ENCODE data around the gene BATF3.
A peak's percentile ranks its signal among the peaks of the same experiment; 100 is the strongest.
"Not testable (repeated sequence)": the region's sequence is repeated elsewhere in the genome, so short reads cannot be mapped to it uniquely, and the experiment has no call there.

The BATF3 gene

GRCh38 chr1:212699625-212700222 is at the start of gene BATF3:
Gene BATF3 (minus strand): TSS chr1:212699840. CDS start chr1:212699762, 78 bp downstream.
- DNase-seq, result no peak

- DNase-seq, result no peak
These were observed 46.9 kb upstream of the BATF3 start for GRCh38 chr1:212746546-212746945.

- no peak for DNase-seq
These were observed 45.7 kb upstream of the BATF3 start for GRCh38 chr1:212745303-212745702.

- DNase-seq, result no peak
These were observed 44.3 kb upstream of the BATF3 start for GRCh38 chr1:212743901-212744475.

- DNase-seq, result no peak
These were observed 38.7 kb upstream of the BATF3 start for GRCh38 chr1:212738330-212738729.

- DNase-seq, result no peak
These were observed 37.9 kb upstream of the BATF3 start for GRCh38 chr1:212737559-212737958.

GRCh38 chr1:212733109-212733508 is 33.5 kb upstream of the BATF3 start:
- DNase-seq, result no peak

- DNase-seq, result no peak
These were observed 32.0 kb upstream of the BATF3 start for GRCh38 chr1:212731630-212732029.

GRCh38 chr1:212728606-212729005 is 29.0 kb upstream of the BATF3 start:
- DNase-seq, result no peak

GRCh38 chr1:212727386-212728181 is 27.9 kb upstream of the BATF3 start:
- DNase-seq, result peak; percentile 26

GRCh38 chr1:212724679-212725078 is 25.0 kb upstream of the BATF3 start:
- DNase-seq, result not testable (repeated sequence)

GRCh38 chr1:212722270-212722957 is 22.8 kb upstream of the BATF3 start:
- no peak for DNase-seq

- peak; percentile 49 for DNase-seq
These were observed 22.0 kb upstream of the BATF3 start for GRCh38 chr1:212721388-212722247.

- no peak for DNase-seq
These were observed 20.0 kb upstream of the BATF3 start for GRCh38 chr1:212719633-212720032.

GRCh38 chr1:212718499-212718898 is 18.9 kb upstream of the BATF3 start:
- DNase-seq, result no peak

GRCh38 chr1:212716161-212716560 is 16.5 kb upstream of the BATF3 start:
- DNase-seq, result no peak

GRCh38 chr1:212713465-212714136 is 14.0 kb upstream of the BATF3 start:
- DNase-seq, result no peak

- DNase-seq, result no peak
These were observed 13.0 kb upstream of the BATF3 start for GRCh38 chr1:212712451-212713303.

- not testable (repeated sequence) for DNase-seq
These were observed 12.3 kb upstream of the BATF3 start for GRCh38 chr1:212711974-212712373.

- no peak for DNase-seq
These were observed 10.9 kb upstream of the BATF3 start for GRCh38 chr1:212710566-212710965.

GRCh38 chr1:212703991-212704564 is 4.4 kb upstream of the BATF3 start:
- no peak for DNase-seq

All from activated naive CD4-positive, alpha-beta T cell treated with Interleukin-2 at 50 U/mL for 16 hours (primary cell).